Endothelial cell of umbilical vein (primary cell): Measurements from ENCODE around the gene KCNH2. TPM values are rescaled to one million over a fixed set of nuclear protein-coding genes. Genes with fewer than 3 reads are reported as not detected.

Experiments
- BruUV-seq: library from RNA; stranded (reverse); fragments of 400-500 nt; replicated peaks from 2 replicates; lab custom pipeline; 2021; lab: Mats Ljungman, UMichigan
- CTCF ChIA-PET: fragments of 300-600, 350-600 bp; sonication (Branson Sonifier 250); formaldehyde crosslinking; loops from one replicate; lab custom pipeline; 2021; ENCODE audit warnings: antibody characterized with exemption, inconsistent platforms; lab: Charles Lee
- POLR2A ChIA-PET: fragments of 300-600, 350-600 bp; sonication (Branson Sonifier 250); formaldehyde crosslinking; loops from one replicate; lab custom pipeline; 2021; ENCODE audit warnings: antibody characterized with exemption, inconsistent platforms; lab: Charles Lee
- DNase-seq: peaks from one replicate; pipeline ENCODE4 v3.0.0-alpha.2; 2011; ENCODE audit warnings: low read depth, low spot score
- FAIRE-seq: peaks from 2 replicates; lab custom pipeline; 2011; peaks lifted over from hg19 to GRCh38; lab: Jason Lieb, UNC
- H2AFZ ChIP-seq: 2 replicates; pipeline ENCODE4 v1.6.0; 2012; ENCODE audit warnings: low read depth, low read length, control low read depth, inconsistent platforms
- H3K27ac ChIP-seq: 2 replicates; pipeline ENCODE4 v1.5.1; 2011; ENCODE audit warnings: low read depth, mild to moderate bottlenecking, control low read depth, low read length, moderate library complexity; ENCODE audit not compliant: insufficient read depth
- H3K27me3 ChIP-seq, 2 experiments: 2 replicates each; pipeline versions ENCODE4 v1.6.0 to v1.6.1; 2011; ENCODE audit warnings: low read length in 2 of 2, mixed read lengths in 1 of 2; ENCODE audit not compliant: control insufficient read depth in 2 of 2, insufficient read depth in 2 of 2
- H3K36me3 ChIP-seq, 2 experiments: 2 replicates in 1 of 2; 3 replicates in 1 of 2; pipeline ENCODE4 v1.5.1; 2011; ENCODE audit warnings: low read length in 2 of 2, mild to moderate bottlenecking in 1 of 2, moderate library complexity in 1 of 2; ENCODE audit not compliant: control insufficient read depth in 2 of 2, insufficient read depth in 2 of 2; ENCODE audit errors: extremely low read depth in 1 of 2
- H3K4me1 ChIP-seq: 3 replicates; pipeline ENCODE4 v1.5.1; 2011; ENCODE audit warnings: mild to moderate bottlenecking, low read length; ENCODE audit not compliant: control insufficient read depth, insufficient read depth; ENCODE audit errors: extremely low read depth
- H3K4me2 ChIP-seq: 2 replicates; pipeline ENCODE4 v1.6.1; 2011; ENCODE audit warnings: low read length, control low read depth, mixed read lengths; ENCODE audit not compliant: insufficient read depth
- H3K4me3 ChIP-seq, 3 experiments: fragments of 200-600 bp in 1 of 3; sonication (generic), shearing (Covaris generic) in 1 of 3; replicated peaks in 1 of 3; 2 replicates each; pipeline ENCODE4 v1.5.1; 2011 to 2016; ENCODE audit warnings: control low read depth in 3 of 3, low read length in 3 of 3, mild to moderate bottlenecking in 2 of 3, inconsistent platforms in 1 of 3, low read depth in 1 of 3, moderate library complexity in 1 of 3; ENCODE audit not compliant: insufficient read depth in 1 of 3
- H3K79me2 ChIP-seq: 2 replicates; pipeline ENCODE4 v1.6.0; 2012; ENCODE audit warnings: low read length, inconsistent platforms; ENCODE audit not compliant: control insufficient read depth, insufficient read depth
- H3K9ac ChIP-seq: replicated peaks from 2 replicates; pipeline ENCODE3; 2011; ENCODE audit warnings: low read length, control low read depth; ENCODE audit not compliant: insufficient read depth; ENCODE audit errors: extremely low read depth
- H3K9me1 ChIP-seq: replicated peaks from 3 replicates; pipeline ENCODE4 v1.6.0; 2011; ENCODE audit warnings: mild to moderate bottlenecking, low read length; ENCODE audit not compliant: control insufficient read depth, insufficient read depth; ENCODE audit errors: extremely low read depth
- H3K9me3 ChIP-seq: replicated peaks from 2 replicates; pipeline ENCODE4 v1.5.1; 2012; ENCODE audit warnings: low read length, inconsistent platforms; ENCODE audit not compliant: control insufficient read depth, insufficient read depth
- H4K20me1 ChIP-seq: replicated peaks from 2 replicates; pipeline ENCODE3; 2011; ENCODE audit warnings: mild to moderate bottlenecking, low read length; ENCODE audit not compliant: control insufficient read depth, insufficient read depth; ENCODE audit errors: extremely low read depth
- EZH2 ChIP-seq: IDR thresholded peaks from 2 replicates; pipeline ENCODE4 v1.6.1; 2012; ENCODE audit warnings: borderline replicate concordance, low read depth, mild to moderate bottlenecking, moderate library complexity, low read length, inconsistent platforms; ENCODE audit not compliant: severe bottlenecking
- FOS ChIP-seq: IDR thresholded peaks from 2 replicates; pipeline ENCODE4 v1.6.1; 2011; ENCODE audit warnings: mild to moderate bottlenecking, low read length, moderate library complexity, borderline replicate concordance; ENCODE audit not compliant: insufficient read depth
- GATA2 ChIP-seq: IDR thresholded peaks from 2 replicates; pipeline ENCODE4 v1.7.0; 2011; ENCODE audit warnings: low read depth, mild to moderate bottlenecking, moderate library complexity, mixed read lengths, low read length; ENCODE audit not compliant: insufficient read length, insufficient read depth
- JUN ChIP-seq: IDR thresholded peaks from 2 replicates; pipeline ENCODE4 v1.6.1; 2011; ENCODE audit warnings: borderline replicate concordance, low read depth; ENCODE audit not compliant: insufficient read length, insufficient read depth
- MYC ChIP-seq: IDR thresholded peaks from one replicate; pipeline ENCODE4 v1.6.1; 2011; ENCODE audit warnings: mild to moderate bottlenecking, low read depth, low read length
- POLR2A ChIP-seq: IDR thresholded peaks from 2 replicates; pipeline ENCODE4 v1.6.1; 2012; ENCODE audit warnings: low read depth, mild to moderate bottlenecking, control low read depth, low read length
- POLR2AphosphoS5 ChIP-seq: IDR thresholded peaks from 2 replicates; pipeline ENCODE4 v1.6.1; 2012; ENCODE audit warnings: low read depth, mild to moderate bottlenecking, control low read depth, low read length, moderate library complexity; ENCODE audit not compliant: insufficient read depth
- dilution Hi-C: fragments of 300-500 bp; cut with MboI; formaldehyde crosslinking; loops from one replicate; pipeline ENCODE4 v1.15.0; 2019; ENCODE audit warnings: low sequenced_read_pairs; ENCODE audit not compliant: extremely low pct_ligation_motif_present
- intact Hi-C: fragments of 100-400 bp; cut with micrococcal nuclease; formaldehyde crosslinking; loops from one replicate; pipeline ENCODE4 v1.10.0; 2022
- polyA plus RNA-seq, 4 experiments: library from polyadenylated mRNA; depleted of rRNA in 3 of 4; stranded (reverse) in 3 of 4; unstranded in 1 of 4; fragments of >200 nt; gene quantifications; 2 replicates each; pipeline versions ENCODE4 v1.2.1 to v1.2.3, GENCODE V29; 2011 to 2012; ENCODE audit warnings: missing spikeins in 1 of 4
- total RNA-seq: library from RNA; stranded (reverse); gene quantifications from 2 replicates; pipeline ENCODE4 v1.2.3, GENCODE V29; 2021
- TF ChIP-seq, protein P1 (sequence below), 2 donors: IDR thresholded peaks; 1 replicate in 1 of 2; 2 replicates in 1 of 2; pipeline ENCODE4 v1.5.1; 2011; ENCODE audit warnings: low read length in 2 of 2, mild to moderate bottlenecking in 2 of 2, moderate library complexity in 2 of 2, control low read depth in 1 of 2, inconsistent platforms in 1 of 2, low read depth in 1 of 2; ENCODE audit not compliant: insufficient read depth in 1 of 2; ENCODE audit errors: extremely low read depth in 1 of 2
- TF ChIP-seq, protein P2 (sequence below): IDR thresholded peaks from 2 replicates; pipeline ENCODE4 v1.6.1; 2011; ENCODE audit not compliant: insufficient read depth, insufficient read length

KCNH2 gene
- total and polyA plus RNA-seq, 2 donors (not counting 3 experiments of a cell fraction or from before 2014, with no cell fraction given): 0.03 to 0.09 TPM

DNA sequence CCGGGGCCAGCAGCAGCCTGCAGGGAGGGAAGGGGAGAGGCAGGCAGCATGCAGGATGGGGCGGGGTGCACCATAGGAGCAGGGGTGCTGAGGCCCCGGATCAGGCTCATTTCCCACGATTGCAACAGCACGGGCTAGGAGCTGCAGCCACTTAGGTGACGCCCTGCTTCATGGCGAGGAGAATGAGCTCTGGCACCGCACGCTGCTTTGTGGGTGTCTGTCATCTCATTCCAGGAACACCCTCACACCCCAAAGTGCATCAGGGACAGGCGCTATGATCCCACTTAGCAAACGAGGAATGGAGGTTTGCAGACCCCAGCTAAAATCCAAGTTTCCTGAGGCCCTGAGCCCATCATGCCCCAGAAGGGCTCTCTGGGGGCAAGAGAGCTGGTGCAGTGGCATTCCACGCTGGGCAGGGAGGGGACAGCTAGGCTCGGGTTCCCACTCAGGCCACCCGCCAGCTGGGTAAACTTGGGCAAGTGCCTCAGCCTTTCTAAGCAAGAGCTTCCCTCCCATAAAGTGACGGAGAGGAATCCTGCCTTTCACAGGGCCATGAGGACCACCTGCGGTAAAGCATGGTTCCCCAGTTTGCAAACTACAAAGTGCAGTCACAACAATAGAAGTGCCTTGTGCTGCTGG, 9.3 kb downstream of the KCNH2 start:
- no peak overlapping the region for H2AFZ ChIP-seq
- POLR2A ChIA-PET: no interaction called here
- dilution Hi-C loops: no loop called here
- FAIRE-seq (no peak), DNase-seq (no peak)
- H4K20me1 ChIP-seq: no peaks in the 10 kb centered on the region
- BruUV-seq: no TSS peak
- peaks cover 11 to 21% of the 10 kb centered on the region in 2 experiments for H3K27me3 ChIP-seq
- H3K36me3 ChIP-seq: no peaks in the 10 kb centered on the region
- no peaks in the 10 kb centered on the region for H3K79me2 ChIP-seq
- no peaks in the 10 kb centered on the region for H3K4me1 ChIP-seq
- no peak for TF ChIP-seq JUN
- TF ChIP-seq EZH2: no peak
- TF ChIP-seq, protein P1, sequence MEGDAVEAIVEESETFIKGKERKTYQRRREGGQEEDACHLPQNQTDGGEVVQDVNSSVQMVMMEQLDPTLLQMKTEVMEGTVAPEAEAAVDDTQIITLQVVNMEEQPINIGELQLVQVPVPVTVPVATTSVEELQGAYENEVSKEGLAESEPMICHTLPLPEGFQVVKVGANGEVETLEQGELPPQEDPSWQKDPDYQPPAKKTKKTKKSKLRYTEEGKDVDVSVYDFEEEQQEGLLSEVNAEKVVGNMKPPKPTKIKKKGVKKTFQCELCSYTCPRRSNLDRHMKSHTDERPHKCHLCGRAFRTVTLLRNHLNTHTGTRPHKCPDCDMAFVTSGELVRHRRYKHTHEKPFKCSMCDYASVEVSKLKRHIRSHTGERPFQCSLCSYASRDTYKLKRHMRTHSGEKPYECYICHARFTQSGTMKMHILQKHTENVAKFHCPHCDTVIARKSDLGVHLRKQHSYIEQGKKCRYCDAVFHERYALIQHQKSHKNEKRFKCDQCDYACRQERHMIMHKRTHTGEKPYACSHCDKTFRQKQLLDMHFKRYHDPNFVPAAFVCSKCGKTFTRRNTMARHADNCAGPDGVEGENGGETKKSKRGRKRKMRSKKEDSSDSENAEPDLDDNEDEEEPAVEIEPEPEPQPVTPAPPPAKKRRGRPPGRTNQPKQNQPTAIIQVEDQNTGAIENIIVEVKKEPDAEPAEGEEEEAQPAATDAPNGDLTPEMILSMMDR (IDR thresholded peaks at IDR 0.05; ENCODE audit: extremely low read depth in 1 of 2, insufficient read depth in 1 of 2, low read depth in 1 of 2, low read length in 2 of 2): no peak
- no peak for TF ChIP-seq FOS
- no peak for TF ChIP-seq GATA2
- TF ChIP-seq, protein P2, sequence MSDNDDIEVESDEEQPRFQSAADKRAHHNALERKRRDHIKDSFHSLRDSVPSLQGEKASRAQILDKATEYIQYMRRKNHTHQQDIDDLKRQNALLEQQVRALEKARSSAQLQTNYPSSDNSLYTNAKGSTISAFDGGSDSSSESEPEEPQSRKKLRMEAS: no peak
- TF ChIP-seq POLR2AphosphoS5: no peak
- TF ChIP-seq POLR2A: no peak
- no peak for TF ChIP-seq MYC
- intact Hi-C loops: no loop called here
- H3K27ac ChIP-seq: no peak overlapping the region
- H3K9ac ChIP-seq: no peak overlapping the region
- no peaks in the 10 kb centered on the region for H3K9me3 ChIP-seq
- H3K4me2 ChIP-seq: no peak overlapping the region
- H3K9me1 ChIP-seq: no peaks in the 10 kb centered on the region
- no peak overlapping the region for H3K4me3 ChIP-seq
- CTCF ChIA-PET: interaction anchor here (0.9 to 4.7 kb wide), 7 partner anchors 9 to 71 kb away, joined by 3 to 25 read pairs (median 5); no protein-coding TSS in a partner anchor
